LNCAP (cell line): Measurements from ENCODE around the gene VWCE.

Experiments
- CTCF ChIP-seq: fragments of 450-650 bp; IDR thresholded peaks from 2 replicates; pipeline ENCODE4 v1.5.1; 2017; ENCODE audit warnings: mild to moderate bottlenecking

The VWCE gene

GRCh38 chr11:61267437-61267841 is 27.7 kb downstream of the VWCE start:
- TF ChIP-seq CTCF, result no peak

- TF ChIP-seq CTCF, result no peak
Observed at GRCh38 chr11:61266602-61267001, 28.5 kb downstream of the VWCE start.

- no peak for TF ChIP-seq CTCF
Observed at GRCh38 chr11:61265357-61265756, 29.8 kb downstream of the VWCE start.

GRCh38 chr11:61264795-61265194 is 30.3 kb downstream of the VWCE start:
- TF ChIP-seq CTCF, result no peak

- no peak for TF ChIP-seq CTCF
Observed at GRCh38 chr11:61264371-61264770, 30.7 kb downstream of the VWCE start.

GRCh38 chr11:61259363-61259762 is 35.8 kb downstream of the VWCE start:
- TF ChIP-seq CTCF, result no peak

GRCh38 chr11:61258546-61258945 is 36.6 kb downstream of the VWCE start:
- TF ChIP-seq CTCF, result no peak

- no peak for TF ChIP-seq CTCF
Observed at GRCh38 chr11:61256710-61257482, 38.2 kb downstream of the VWCE start.
